HEK293T (cell line): Measurements from ENCODE around the gene CCL22.

Source experiments
- CTCF ChIA-PET: fragments of 350-600 bp; formaldehyde crosslinking; extraction: SDS; loops from one replicate; lab custom pipeline; 2021; ENCODE audit warnings: antibody characterized with exemption, inconsistent platforms; lab: Yijun Ruan, JAX
- POLR2A ChIA-PET: fragments of 350-600 bp; formaldehyde crosslinking; extraction: SDS; loops from one replicate; lab custom pipeline; 2020; ENCODE audit warnings: antibody characterized with exemption, inconsistent platforms; lab: Yijun Ruan, JAX
- DNase-seq: peaks from one replicate; pipeline ENCODE4 v3.0.0; 2012; ENCODE audit warnings: mixed read lengths; ENCODE audit errors: extremely low spot score
- ARNT ChIP-seq: fragments of 450-650 bp; IDR thresholded peaks from 2 replicates; pipeline ENCODE4 v1.6.1; 2017; ENCODE audit warnings: mild to moderate bottlenecking
- BHLHE40 ChIP-seq: fragments of 450-650 bp; IDR thresholded peaks from 2 replicates; pipeline ENCODE4 v1.6.1; 2016; ENCODE audit warnings: mild to moderate bottlenecking, moderate library complexity, borderline replicate concordance
- CTBP1 ChIP-seq: fragments of 450-650 bp; IDR thresholded peaks from 2 replicates; pipeline ENCODE4 v1.6.1; 2016; ENCODE audit warnings: borderline replicate concordance
- ELF4 ChIP-seq: fragments of 450-650 bp; IDR thresholded peaks from 2 replicates; pipeline ENCODE4 v1.6.1; 2017; ENCODE audit warnings: antibody characterized with exemption
- FOXA1 ChIP-seq: fragments of 450-650 bp; IDR thresholded peaks from 2 replicates; pipeline ENCODE4 v1.6.1; 2016; ENCODE audit warnings: mild to moderate bottlenecking
- FOXK2 ChIP-seq: fragments of 450-650 bp; IDR thresholded peaks from 2 replicates; pipeline ENCODE4 v1.6.1; 2016; ENCODE audit warnings: mild to moderate bottlenecking
- FOXM1 ChIP-seq: fragments of 450-650 bp; IDR thresholded peaks from 2 replicates; pipeline ENCODE4 v1.6.1; 2017; ENCODE audit warnings: mild to moderate bottlenecking, borderline replicate concordance
- HDGF ChIP-seq: fragments of 450-650 bp; IDR thresholded peaks from 2 replicates; pipeline ENCODE4 v1.6.1; 2017; ENCODE audit warnings: antibody characterized with exemption, borderline replicate concordance
- L3MBTL2 ChIP-seq: fragments of 450-650 bp; conservative IDR thresholded peaks from 2 replicates; pipeline ENCODE4 v1.6.1; 2016; ENCODE audit warnings: mild to moderate bottlenecking
- LEF1 ChIP-seq: fragments of 450-650 bp; IDR thresholded peaks from 2 replicates; pipeline ENCODE4 v1.6.1; 2017; ENCODE audit warnings: mild to moderate bottlenecking, borderline replicate concordance
- NFRKB ChIP-seq: fragments of 450-650 bp; IDR thresholded peaks from 2 replicates; pipeline ENCODE4 v1.6.1; 2016; ENCODE audit warnings: mild to moderate bottlenecking, moderate library complexity
- SP1 ChIP-seq: fragments of 450-650 bp; IDR thresholded peaks from 2 replicates; pipeline ENCODE4 v1.6.1; 2017
- SUZ12 ChIP-seq: fragments of 450-650 bp; IDR thresholded peaks from 2 replicates; pipeline ENCODE4 v1.6.1; 2016; ENCODE audit warnings: mild to moderate bottlenecking
- TARDBP ChIP-seq: fragments of 450-650 bp; IDR thresholded peaks from 2 replicates; pipeline ENCODE4 v1.6.1; 2016
- ZNF384 ChIP-seq: fragments of 450-650 bp; IDR thresholded peaks from 2 replicates; pipeline ENCODE4 v1.6.1; 2016
- TF ChIP-seq, protein P1 (sequence below): fragments of 450-650 bp; IDR thresholded peaks from 2 replicates; pipeline ENCODE4 v1.6.1; 2016

CCL22 gene

DNA sequence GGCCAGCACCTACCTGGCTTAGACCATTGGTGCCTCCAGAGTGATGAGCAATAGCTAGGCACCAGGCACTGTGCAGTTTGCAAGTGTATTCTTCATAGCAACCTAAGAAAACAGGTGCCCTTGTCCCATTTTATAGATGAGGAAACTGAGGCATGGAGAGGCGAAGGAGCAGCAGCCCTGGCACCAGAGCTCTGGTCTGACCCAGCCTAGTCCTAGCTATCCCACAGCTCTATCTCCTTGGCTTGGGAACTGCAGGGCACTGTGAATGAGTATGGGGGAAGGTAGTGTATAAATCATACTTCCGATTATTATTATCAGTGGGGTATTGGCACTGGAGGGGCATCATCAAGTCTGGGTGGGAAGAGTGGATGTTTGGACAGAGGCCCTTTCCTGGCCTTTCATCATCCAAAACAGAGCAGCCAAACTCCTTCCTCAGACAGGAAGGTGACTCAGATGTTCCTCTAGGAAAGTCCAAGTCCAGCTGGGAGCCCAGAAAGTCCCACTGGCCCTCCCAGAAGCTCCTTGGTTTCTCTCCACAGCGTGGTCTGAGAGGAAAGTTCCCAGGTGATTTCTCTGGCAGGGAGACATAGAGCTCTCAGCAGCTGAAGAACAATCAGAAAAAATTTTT, 42.1 kb upstream of the CCL22 start:
- ChIA-PET POLR2A (no interaction called here), CTCF (interaction anchor here (0.6 kb wide), 1 partner anchor 85 kb away, joined by 7 read pairs; no protein-coding TSS in a partner anchor)
- no peak for DNase-seq
- TF ChIP-seq NFRKB (no peak), SP1 (no peak), FOXM1 (no peak), L3MBTL2 (no peak), TARDBP (no peak), ZNF384 (no peak), CTBP1 (no peak)

DNA sequence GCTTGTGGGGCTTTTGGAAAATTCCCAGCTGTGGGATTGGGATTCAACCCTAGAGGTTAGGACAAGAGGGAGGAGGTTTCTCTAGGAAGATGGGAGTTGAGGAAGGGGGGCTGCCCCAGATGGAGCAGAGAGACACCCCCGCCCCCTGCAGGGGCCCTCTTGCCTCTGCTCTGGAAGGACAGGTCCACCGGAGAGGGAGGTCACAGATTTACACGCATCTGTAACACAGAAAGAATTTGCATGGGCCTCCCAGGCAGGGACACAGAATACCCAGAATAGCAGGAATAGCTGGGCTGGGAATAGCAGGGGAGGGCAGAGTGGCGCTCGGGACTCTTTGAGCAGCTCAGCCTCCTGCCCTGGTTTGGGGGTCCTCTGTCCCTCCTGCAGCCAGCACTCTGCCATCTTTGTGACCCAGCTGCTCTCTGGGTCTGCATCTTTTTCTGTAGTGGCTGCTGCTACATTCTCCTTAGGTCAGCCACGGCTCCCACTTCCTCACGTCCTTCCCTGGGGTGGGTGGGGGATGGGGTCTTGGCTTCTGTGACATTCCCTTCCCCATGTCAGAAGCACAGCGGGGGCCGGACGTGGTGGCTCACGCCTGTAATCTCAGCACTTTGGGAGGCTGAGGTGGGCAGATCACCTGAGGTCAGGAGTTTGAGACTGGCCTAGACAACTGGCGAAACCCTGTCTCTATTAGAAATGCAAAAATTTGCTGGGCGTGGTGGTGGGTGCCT, 40.2 kb upstream of the CCL22 start:
- CTCF ChIA-PET = interaction anchor here (1.3 kb wide), 1 partner anchor 19 kb away, joined by 3 read pairs; no protein-coding TSS in a partner anchor
- POLR2A ChIA-PET = interaction anchor here (0.6 kb wide), 1 partner anchor 129 kb away, joined by 3 read pairs; the partner anchor contains the start of genes CIAPIN1 and COQ9
- TF ChIP-seq TARDBP = no peak
- no peak for TF ChIP-seq ZNF384
- TF ChIP-seq BHLHE40 = no peak
- no peak for TF ChIP-seq L3MBTL2
- no peak for TF ChIP-seq HDGF
- TF ChIP-seq, protein P1, sequence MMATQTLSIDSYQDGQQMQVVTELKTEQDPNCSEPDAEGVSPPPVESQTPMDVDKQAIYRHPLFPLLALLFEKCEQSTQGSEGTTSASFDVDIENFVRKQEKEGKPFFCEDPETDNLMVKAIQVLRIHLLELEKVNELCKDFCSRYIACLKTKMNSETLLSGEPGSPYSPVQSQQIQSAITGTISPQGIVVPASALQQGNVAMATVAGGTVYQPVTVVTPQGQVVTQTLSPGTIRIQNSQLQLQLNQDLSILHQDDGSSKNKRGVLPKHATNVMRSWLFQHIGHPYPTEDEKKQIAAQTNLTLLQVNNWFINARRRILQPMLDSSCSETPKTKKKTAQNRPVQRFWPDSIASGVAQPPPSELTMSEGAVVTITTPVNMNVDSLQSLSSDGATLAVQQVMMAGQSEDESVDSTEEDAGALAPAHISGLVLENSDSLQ = no peak
- TF ChIP-seq FOXA1 = no peak
- no peak for TF ChIP-seq NFRKB
- no peak for TF ChIP-seq CTBP1
- TF ChIP-seq LEF1 = no peak
- TF ChIP-seq ARNT = no peak
- no peak for TF ChIP-seq SP1
- no peak for TF ChIP-seq ELF4
- TF ChIP-seq FOXM1 = no peak
- TF ChIP-seq FOXK2 = no peak
- no peak for TF ChIP-seq SUZ12
- no peak for DNase-seq

DNA sequence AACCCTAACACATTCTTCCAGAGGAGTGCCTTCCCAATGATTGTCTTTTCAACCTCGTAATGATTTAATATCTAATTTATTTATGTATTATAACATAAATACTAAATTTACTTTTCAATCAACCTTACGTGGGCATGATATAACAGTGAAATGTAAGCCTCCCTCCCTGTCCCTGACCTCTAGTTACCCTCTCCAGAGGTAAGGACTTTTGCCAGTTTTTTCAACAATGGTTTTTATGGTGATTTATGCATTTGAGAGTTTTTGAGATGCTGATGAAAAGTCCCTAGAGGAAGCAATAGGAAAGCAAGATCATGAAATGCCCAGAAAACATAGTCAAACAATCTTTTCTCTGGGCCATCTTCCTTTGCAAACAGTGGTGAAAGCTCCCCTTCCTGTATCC, 38.9 kb upstream of the CCL22 start:
- no peak for DNase-seq
- ChIA-PET POLR2A (no interaction called here), CTCF (no interaction called here)
- TF ChIP-seq TARDBP (no peak), BHLHE40 (no peak), NFRKB (no peak), FOXM1 (no peak), SUZ12 (no peak), FOXA1 (no peak), L3MBTL2 (no peak), SP1 (no peak)
- TF ChIP-seq, protein P1 = no peak

DNA sequence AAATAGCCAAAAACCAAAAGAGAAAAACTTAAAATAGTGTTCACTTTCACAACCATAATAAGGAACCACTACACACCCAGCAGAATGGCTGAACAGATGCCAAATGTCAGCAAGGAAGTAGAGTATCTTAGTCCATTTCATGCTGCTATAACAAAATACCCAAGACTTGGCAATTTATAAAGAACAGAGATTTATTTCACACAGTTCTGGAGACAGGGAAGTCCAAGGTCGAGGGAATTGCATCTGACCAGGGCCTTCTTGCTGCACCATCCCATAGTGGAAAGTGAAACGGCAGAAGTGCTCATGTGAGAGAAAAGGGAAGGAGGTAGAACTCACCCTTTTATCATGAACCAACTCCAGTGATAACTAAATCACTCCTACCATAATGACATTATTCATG, 33.8 kb upstream of the CCL22 start:
- ChIA-PET POLR2A (no interaction called here), CTCF (no interaction called here)
- DNase-seq = no peak
- TF ChIP-seq, protein P1 = no peak
- TF ChIP-seq ELF4 = no peak
- no peak for TF ChIP-seq FOXA1
- TF ChIP-seq BHLHE40 = no peak
- TF ChIP-seq FOXK2 = no peak
- no peak for TF ChIP-seq SP1
- no peak for TF ChIP-seq ARNT

DNA sequence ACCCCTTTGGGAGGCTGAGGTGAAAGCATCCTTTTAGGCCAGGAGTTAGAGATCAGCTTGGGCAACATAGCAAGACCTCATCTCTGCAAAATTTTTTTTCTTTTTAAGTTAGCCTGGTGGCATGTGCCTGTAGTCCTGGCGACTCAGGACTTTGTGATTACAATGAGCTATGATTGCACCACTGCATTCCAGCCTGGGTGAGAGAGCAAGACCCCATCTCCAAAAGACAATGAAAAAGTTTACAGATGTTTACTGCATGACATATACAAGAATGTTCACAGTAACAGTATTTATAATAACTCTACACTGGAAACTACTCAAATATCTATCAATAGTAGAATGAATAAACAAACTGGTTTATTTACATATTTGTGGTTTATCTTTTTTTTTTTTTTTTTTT, 33.1 kb upstream of the CCL22 start:
- CTCF ChIA-PET = no interaction called here
- DNase-seq = no peak
- TF ChIP-seq, protein P1 = no peak
- TF ChIP-seq TARDBP = no peak
- no peak for TF ChIP-seq LEF1
- TF ChIP-seq CTBP1 = no peak
- no peak for TF ChIP-seq ZNF384
- no peak for TF ChIP-seq FOXM1
- TF ChIP-seq FOXA1 = no peak
- TF ChIP-seq SUZ12 = no peak
- TF ChIP-seq SP1 = no peak
- TF ChIP-seq ARNT = no peak
- no peak for TF ChIP-seq ELF4
- no peak for TF ChIP-seq BHLHE40
- TF ChIP-seq FOXK2 = no peak
- TF ChIP-seq NFRKB = no peak
- POLR2A ChIA-PET = no interaction called here
